HepG2 (cell line): ENCODE data around the gene IL17RC. TPM values are rescaled to one million over a fixed set of nuclear protein-coding genes. Genes with fewer than 3 reads are reported as not detected.

Source experiments
- FOXA3 ChIP-seq: IDR thresholded peaks from 2 replicates; pipeline ENCODE4 v1.6.1; 2016; ENCODE audit warnings: missing genetic modification reagents, missing compliant biosample characterization
- HNF4A ChIP-seq: sonication (generic); formaldehyde crosslinking; IDR thresholded peaks from 2 replicates; pipeline ENCODE4 v1.4.0; 2020; ENCODE audit warnings: missing genetic modification reagents
- HNF4G ChIP-seq, 2 experiments: sonication (generic) in 1 of 2; formaldehyde crosslinking in 1 of 2; IDR thresholded peaks; 2 replicates each; pipeline versions ENCODE4 v1.4.0 to v1.6.1; 2011 to 2020; ENCODE audit warnings: borderline replicate concordance in 2 of 2, low read depth in 2 of 2, mild to moderate bottlenecking in 2 of 2, low read length in 1 of 2, missing genetic modification reagents in 1 of 2, moderate library complexity in 1 of 2
- MAF1 ChIP-seq: sonication (generic); formaldehyde crosslinking; IDR thresholded peaks from 2 replicates; pipeline ENCODE4 v1.5.0; 2020; ENCODE audit warnings: missing genetic modification reagents, borderline replicate concordance
- MIXL1 ChIP-seq: IDR thresholded peaks from 2 replicates; pipeline ENCODE4 v1.6.1; 2016
- POLR2A ChIP-seq, 2 experiments: IDR thresholded peaks; 2 replicates each; pipeline ENCODE4 v1.6.1; 2011; ENCODE audit warnings: low read depth in 2 of 2, low read length in 2 of 2, mild to moderate bottlenecking in 1 of 2, moderate library complexity in 1 of 2; ENCODE audit not compliant: insufficient read depth in 1 of 2
- RCOR2 ChIP-seq: IDR thresholded peaks from 2 replicates; pipeline ENCODE4 v1.6.1; 2016; ENCODE audit warnings: missing biosample characterization, missing genetic modification reagents
- RFXANK ChIP-seq: IDR thresholded peaks from 2 replicates; pipeline ENCODE4 v1.6.1; 2016
- RXRA ChIP-seq: sonication (generic); formaldehyde crosslinking; IDR thresholded peaks from 2 replicates; pipeline ENCODE4 v1.5.1; 2020; ENCODE audit warnings: missing genetic modification reagents
- TAF1 ChIP-seq: sonication (generic); formaldehyde crosslinking; IDR thresholded peaks from 2 replicates; pipeline ENCODE4 v1.4.0; 2020; ENCODE audit warnings: missing genetic modification reagents
- ZBTB38 ChIP-seq: sonication (generic); formaldehyde crosslinking; IDR thresholded peaks from 2 replicates; pipeline ENCODE4 v1.5.1; 2020; ENCODE audit warnings: mild to moderate bottlenecking, missing genetic modification reagents
- ZKSCAN8 ChIP-seq: IDR thresholded peaks from 2 replicates; pipeline ENCODE4 v1.6.1; 2016; ENCODE audit warnings: borderline replicate concordance, missing genetic modification reagents, missing compliant biosample characterization
- ZNF264 ChIP-seq: sonication (generic); formaldehyde crosslinking; IDR thresholded peaks from 2 replicates; pipeline ENCODE4 v1.4.0; 2020; ENCODE audit warnings: missing genetic modification reagents
- ZNF687 ChIP-seq: sonication (generic); formaldehyde crosslinking; IDR thresholded peaks from 2 replicates; pipeline ENCODE4 v1.5.1; 2020; ENCODE audit warnings: mild to moderate bottlenecking, missing genetic modification reagents, moderate library complexity
- polyA plus RNA-seq, 8 experiments: library from polyadenylated mRNA; depleted of rRNA in 3 of 8; stranded (reverse) in 7 of 8; unstranded in 1 of 8; fragments of >200 nt; fragmentation: Illumina TruSeq in 4 of 8; extraction: Trizol in 4 of 8; gene quantifications; 2 replicates each; pipeline versions ENCODE4 v1.2.1 to v1.2.3, GENCODE V29; 2011 to 2016; ENCODE audit warnings: low read depth in 4 of 8, missing spikeins in 1 of 8, mixed read lengths in 1 of 8; ENCODE audit not compliant: insufficient read depth in 1 of 8
- total RNA-seq, 5 experiments: library from RNA; depleted of rRNA; stranded (reverse); fragments of >200 nt; fragmentation: Illumina TruSeq; extraction: Trizol; gene quantifications; 2 replicates each; pipeline ENCODE4 v1.2.3, GENCODE V29; 2016; ENCODE audit warnings: low read depth in 1 of 5
- TF ChIP-seq, protein P1 (sequence below): sonication (generic); formaldehyde crosslinking; IDR thresholded peaks from 2 replicates; pipeline ENCODE4 v1.5.1; 2020; ENCODE audit warnings: missing genetic modification reagents, mild to moderate bottlenecking, borderline replicate concordance
- TF ChIP-seq, protein P2 (sequence below): sonication (generic); formaldehyde crosslinking; IDR thresholded peaks from 2 replicates; pipeline ENCODE4 v1.4.0; 2020; ENCODE audit warnings: missing genetic modification reagents
- TF ChIP-seq, protein P3 (sequence below): sonication (generic); formaldehyde crosslinking; IDR thresholded peaks from 2 replicates; pipeline ENCODE4 v1.5.0; 2020; ENCODE audit warnings: mild to moderate bottlenecking, missing genetic modification reagents

Gene IL17RC
- total and polyA plus RNA-seq, 2 of the 13 experiments (the other 11 are each of a cell fraction or from before 2014, with no cell fraction given) = 20.7 to 24.0 TPM

DNA sequence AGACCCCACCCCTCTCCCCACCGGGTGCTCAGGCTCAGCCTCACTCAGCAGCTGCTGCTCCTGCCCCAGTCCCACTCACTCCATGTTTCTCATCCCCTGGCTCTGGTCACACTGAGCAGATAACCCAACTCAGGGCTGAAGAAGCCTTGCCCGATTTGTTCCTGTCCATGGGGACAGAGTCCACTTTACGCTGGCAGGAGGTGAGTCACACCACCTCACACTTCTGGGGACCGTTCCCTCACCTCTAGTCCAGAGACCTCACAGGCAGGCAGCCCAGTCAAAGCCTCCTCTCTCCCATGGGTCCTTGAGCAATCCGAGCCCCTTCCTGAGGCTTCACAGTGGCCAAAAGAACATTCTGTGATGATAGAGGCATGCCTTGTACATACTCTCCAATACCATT, 38.2 kb upstream of the IL17RC start (continued):
- TF ChIP-seq, protein P1, sequence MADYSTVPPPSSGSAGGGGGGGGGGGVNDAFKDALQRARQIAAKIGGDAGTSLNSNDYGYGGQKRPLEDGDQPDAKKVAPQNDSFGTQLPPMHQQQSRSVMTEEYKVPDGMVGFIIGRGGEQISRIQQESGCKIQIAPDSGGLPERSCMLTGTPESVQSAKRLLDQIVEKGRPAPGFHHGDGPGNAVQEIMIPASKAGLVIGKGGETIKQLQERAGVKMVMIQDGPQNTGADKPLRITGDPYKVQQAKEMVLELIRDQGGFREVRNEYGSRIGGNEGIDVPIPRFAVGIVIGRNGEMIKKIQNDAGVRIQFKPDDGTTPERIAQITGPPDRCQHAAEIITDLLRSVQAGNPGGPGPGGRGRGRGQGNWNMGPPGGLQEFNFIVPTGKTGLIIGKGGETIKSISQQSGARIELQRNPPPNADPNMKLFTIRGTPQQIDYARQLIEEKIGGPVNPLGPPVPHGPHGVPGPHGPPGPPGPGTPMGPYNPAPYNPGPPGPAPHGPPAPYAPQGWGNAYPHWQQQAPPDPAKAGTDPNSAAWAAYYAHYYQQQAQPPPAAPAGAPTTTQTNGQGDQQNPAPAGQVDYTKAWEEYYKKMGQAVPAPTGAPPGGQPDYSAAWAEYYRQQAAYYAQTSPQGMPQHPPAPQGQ (CRISPR knock-in tag) = no peak
- TF ChIP-seq ZKSCAN8 (peak; percentile 43; the same call in 1 of the 2 replicates), RFXANK (CRISPR knock-in tag) (no peak), RXRA (CRISPR knock-in tag) (peak; percentile 78), MIXL1 (peak; percentile 67; the same call in 1 of the 2 replicates), RCOR2 (CRISPR knock-in tag) (peak; percentile 37; the same call in 1 of the 2 replicates), ZNF264 (CRISPR knock-in tag) (peak; percentile 48; the same call in 1 of the 2 replicates), HNF4A (CRISPR knock-in tag) (peak; percentile 89), POLR2A (IDR thresholded peaks at IDR 0.05; ENCODE audit: insufficient read depth in 1 of 2, low read depth in 2 of 2, low read length in 2 of 2) (peak; percentile 62 to 75; a peak in 3 of 4 replicates), ZNF687 (peak; percentile 82), FOXA3 (peak; percentile 50), ZBTB38 (CRISPR knock-in tag) (peak; percentile 60), MAF1 (CRISPR knock-in tag) (no peak), HNF4G (IDR thresholded peaks at IDR 0.05; ENCODE audit: borderline replicate concordance, low read depth, low read length) (peak; percentile 69; the same call in 1 of the 2 replicates), HNF4G (CRISPR knock-in tag; IDR thresholded peaks at IDR 0.05; ENCODE audit: borderline replicate concordance, low read depth) (peak; percentile 78; the same call in 1 of the 2 replicates), TAF1 (CRISPR knock-in tag) (0 out of 2 replicates have a peak, but pooled peaks have one; percentile 35)
- TF ChIP-seq, protein P2, sequence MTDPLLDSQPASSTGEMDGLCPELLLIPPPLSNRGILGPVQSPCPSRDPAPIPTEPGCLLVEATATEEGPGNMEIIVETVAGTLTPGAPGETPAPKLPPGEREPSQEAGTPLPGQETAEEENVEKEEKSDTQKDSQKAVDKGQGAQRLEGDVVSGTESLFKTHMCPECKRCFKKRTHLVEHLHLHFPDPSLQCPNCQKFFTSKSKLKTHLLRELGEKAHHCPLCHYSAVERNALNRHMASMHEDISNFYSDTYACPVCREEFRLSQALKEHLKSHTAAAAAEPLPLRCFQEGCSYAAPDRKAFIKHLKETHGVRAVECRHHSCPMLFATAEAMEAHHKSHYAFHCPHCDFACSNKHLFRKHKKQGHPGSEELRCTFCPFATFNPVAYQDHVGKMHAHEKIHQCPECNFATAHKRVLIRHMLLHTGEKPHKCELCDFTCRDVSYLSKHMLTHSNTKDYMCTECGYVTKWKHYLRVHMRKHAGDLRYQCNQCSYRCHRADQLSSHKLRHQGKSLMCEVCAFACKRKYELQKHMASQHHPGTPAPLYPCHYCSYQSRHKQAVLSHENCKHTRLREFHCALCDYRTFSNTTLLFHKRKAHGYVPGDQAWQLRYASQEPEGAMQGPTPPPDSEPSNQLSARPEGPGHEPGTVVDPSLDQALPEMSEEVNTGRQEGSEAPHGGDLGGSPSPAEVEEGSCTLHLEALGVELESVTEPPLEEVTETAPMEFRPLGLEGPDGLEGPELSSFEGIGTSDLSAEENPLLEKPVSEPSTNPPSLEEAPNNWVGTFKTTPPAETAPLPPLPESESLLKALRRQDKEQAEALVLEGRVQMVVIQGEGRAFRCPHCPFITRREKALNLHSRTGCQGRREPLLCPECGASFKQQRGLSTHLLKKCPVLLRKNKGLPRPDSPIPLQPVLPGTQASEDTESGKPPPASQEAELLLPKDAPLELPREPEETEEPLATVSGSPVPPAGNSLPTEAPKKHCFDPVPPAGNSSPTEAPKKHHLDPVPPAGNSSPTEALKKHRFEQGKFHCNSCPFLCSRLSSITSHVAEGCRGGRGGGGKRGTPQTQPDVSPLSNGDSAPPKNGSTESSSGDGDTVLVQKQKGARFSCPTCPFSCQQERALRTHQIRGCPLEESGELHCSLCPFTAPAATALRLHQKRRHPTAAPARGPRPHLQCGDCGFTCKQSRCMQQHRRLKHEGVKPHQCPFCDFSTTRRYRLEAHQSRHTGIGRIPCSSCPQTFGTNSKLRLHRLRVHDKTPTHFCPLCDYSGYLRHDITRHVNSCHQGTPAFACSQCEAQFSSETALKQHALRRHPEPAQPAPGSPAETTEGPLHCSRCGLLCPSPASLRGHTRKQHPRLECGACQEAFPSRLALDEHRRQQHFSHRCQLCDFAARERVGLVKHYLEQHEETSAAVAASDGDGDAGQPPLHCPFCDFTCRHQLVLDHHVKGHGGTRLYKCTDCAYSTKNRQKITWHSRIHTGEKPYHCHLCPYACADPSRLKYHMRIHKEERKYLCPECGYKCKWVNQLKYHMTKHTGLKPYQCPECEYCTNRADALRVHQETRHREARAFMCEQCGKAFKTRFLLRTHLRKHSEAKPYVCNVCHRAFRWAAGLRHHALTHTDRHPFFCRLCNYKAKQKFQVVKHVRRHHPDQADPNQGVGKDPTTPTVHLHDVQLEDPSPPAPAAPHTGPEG (CRISPR knock-in tag) = no peak
- TF ChIP-seq, protein P3, sequence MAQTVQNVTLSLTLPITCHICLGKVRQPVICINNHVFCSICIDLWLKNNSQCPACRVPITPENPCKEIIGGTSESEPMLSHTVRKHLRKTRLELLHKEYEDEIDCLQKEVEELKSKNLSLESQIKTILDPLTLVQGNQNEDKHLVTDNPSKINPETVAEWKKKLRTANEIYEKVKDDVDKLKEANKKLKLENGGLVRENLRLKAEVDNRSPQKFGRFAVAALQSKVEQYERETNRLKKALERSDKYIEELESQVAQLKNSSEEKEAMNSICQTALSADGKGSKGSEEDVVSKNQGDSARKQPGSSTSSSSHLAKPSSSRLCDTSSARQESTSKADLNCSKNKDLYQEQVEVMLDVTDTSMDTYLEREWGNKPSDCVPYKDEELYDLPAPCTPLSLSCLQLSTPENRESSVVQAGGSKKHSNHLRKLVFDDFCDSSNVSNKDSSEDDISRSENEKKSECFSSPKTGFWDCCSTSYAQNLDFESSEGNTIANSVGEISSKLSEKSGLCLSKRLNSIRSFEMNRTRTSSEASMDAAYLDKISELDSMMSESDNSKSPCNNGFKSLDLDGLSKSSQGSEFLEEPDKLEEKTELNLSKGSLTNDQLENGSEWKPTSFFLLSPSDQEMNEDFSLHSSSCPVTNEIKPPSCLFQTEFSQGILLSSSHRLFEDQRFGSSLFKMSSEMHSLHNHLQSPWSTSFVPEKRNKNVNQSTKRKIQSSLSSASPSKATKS = no peak
